BLaER1 treated with 17β-estradiol and CSF1 and Interleukin-3, amounts not matched to agents 10 nM and 100 nM (cell line): ENCODE measurements around the gene SIVA1.

ENCODE experiments used
- H3K27ac ChIP-seq, 11 experiments: shearing (Covaris generic); formaldehyde crosslinking; 2 replicates each; pipeline ENCODE4 v1.8.1; 2022
- H3K27me3 ChIP-seq, 11 experiments: shearing (Covaris generic); formaldehyde crosslinking; 2 replicates each; pipeline ENCODE4 v1.8.1; 2022
- H3K36me3 ChIP-seq, 11 experiments: shearing (Covaris generic); formaldehyde crosslinking; 2 replicates each; pipeline ENCODE4 v1.8.1; 2022
- H3K4me1 ChIP-seq, 10 experiments: shearing (Covaris generic); formaldehyde crosslinking; 2 replicates each; pipeline ENCODE4 v1.8.1; 2022
- H3K4me2 ChIP-seq, 11 experiments: shearing (Covaris generic); formaldehyde crosslinking; 2 replicates each; pipeline ENCODE4 v1.8.1; 2022
- H3K4me3 ChIP-seq, 10 experiments: shearing (Covaris generic); formaldehyde crosslinking; 2 replicates each; pipeline ENCODE4 v1.8.1; 2022
- H3K9ac ChIP-seq, 11 experiments: shearing (Covaris generic); formaldehyde crosslinking; 2 replicates each; pipeline ENCODE4 v1.8.1; 2022
- H3K9me3 ChIP-seq, 11 experiments: shearing (Covaris generic); formaldehyde crosslinking; replicated peaks in 1 of 11; 2 replicates each; pipeline ENCODE4 v1.8.1; 2022
- H4K20me1 ChIP-seq, 11 experiments: shearing (Covaris generic); formaldehyde crosslinking; 2 replicates each; pipeline ENCODE4 v1.8.1; 2022
- Cebpa-rat ChIP-seq, 11 experiments: shearing (Covaris generic); IDR thresholded peaks; 2 replicates each; pipeline ENCODE4 v1.8.1; 2022

Gene SIVA1

DNA sequence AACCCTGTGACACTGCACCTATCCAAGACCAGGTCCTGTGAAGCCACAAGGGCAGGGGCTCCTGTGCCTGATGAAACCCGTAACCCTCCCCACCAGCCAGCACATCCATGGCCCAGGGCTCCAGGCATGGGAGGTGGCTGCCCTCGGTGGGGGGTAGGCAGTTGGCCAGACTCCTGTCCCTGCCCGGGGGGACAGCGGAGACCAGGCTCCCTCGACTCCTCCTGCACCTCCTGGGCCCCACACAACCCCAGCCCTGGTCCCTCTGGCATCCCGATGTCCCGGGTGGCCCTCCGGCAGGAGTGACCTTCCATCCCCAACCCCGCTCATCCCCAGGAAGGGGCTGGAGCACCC lies 31.2 kb downstream of the SIVA1 start:
- peaks cover 38 to 70% (median 62%) of the 10 kb centered on the region in 10 experiments for H3K4me1 ChIP-seq
- H3K4me2 ChIP-seq: peak overlapping the region in 8 of 11 experiments; percentile 18 to 89 (median 42); a peak in 17 of 22 replicates
- peaks cover 58 to 100% (median 96%) of the 10 kb centered on the region in 11 experiments for H4K20me1 ChIP-seq
- H3K27ac ChIP-seq: peak overlapping the region in 6 of 11 experiments; percentile 10 to 63 (median 24); a peak in 6 of 22 replicates
- H3K4me3 ChIP-seq: no peak overlapping the region
- TF ChIP-seq Cebpa-rat (IDR thresholded peaks at IDR 0.05): no peak
- H3K9ac ChIP-seq: peak overlapping the region in 10 of 11 experiments; percentile 17 to 51 (median 39); a peak in 14 of 22 replicates
- no peaks in the 10 kb centered on the region for H3K9me3 ChIP-seq
- peaks cover 43 to 90% (median 65%) of the 10 kb centered on the region in 11 experiments for H3K36me3 ChIP-seq
- H3K27me3 ChIP-seq: no peaks in the 10 kb centered on the region

DNA sequence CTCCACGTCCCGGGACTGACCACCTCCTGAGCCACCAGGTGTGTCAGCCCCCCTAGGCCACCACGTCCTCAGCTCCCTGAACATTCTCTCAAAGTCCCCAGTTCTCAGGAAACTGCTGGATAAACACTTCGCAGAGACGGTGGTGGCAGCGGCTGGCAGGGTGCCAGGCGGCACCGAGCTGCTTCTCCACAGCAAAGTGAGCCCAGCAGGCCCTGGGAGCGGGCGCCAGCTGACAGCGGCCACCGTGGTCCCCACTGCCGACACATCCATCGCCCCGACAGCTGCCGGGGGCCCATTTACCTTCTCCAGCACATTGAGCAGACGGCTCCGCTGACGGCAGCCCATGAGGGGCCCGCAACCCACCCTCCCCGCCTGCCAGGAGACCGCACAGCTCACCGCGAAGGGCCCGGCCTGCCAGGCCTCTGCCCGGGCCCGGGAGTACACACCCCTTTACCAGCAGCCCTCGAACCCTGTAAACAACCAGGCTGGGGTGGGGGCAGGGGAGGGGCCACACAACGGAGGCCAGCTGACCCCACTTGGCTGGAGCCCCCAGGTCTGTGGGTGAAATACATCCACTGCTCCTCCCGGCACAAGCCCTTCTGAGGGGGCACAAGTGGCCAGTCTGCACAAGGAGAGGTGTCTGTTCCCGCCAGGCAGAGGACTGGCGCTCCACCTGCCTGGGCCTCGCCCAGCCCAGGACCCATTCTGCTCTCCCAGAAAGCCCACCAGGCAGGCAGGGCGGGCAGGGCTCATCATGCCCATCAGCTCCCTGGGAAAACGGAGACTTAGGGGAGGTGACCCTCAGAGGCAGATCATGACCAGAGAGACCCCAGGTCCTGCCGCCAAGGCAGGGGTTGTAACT lies 32.1 kb downstream of the SIVA1 start:
- H3K27me3 ChIP-seq: no peaks in the 10 kb centered on the region
- H3K9me3 ChIP-seq: no peaks in the 10 kb centered on the region
- H3K27ac ChIP-seq: peak overlapping the region in 8 of 11 experiments; percentile 40 to 84 (median 68); a peak in 15 of 22 replicates
- TF ChIP-seq Cebpa-rat (IDR thresholded peaks at IDR 0.05): no peak
- peaks cover 38 to 90% (median 65%) of the 10 kb centered on the region in 11 experiments; a peak in 21 of 22 replicates for H3K36me3 ChIP-seq
- peak overlapping the region in 9 of 11 experiments; percentile 24 to 72 (median 55); a peak in 14 of 22 replicates for H3K9ac ChIP-seq
- H4K20me1 ChIP-seq: peaks cover 55 to 100% (median 96%) of the 10 kb centered on the region in 11 experiments; a peak in 21 of 22 replicates
- H3K4me2 ChIP-seq: peak overlapping the region in 10 of 11 experiments; percentile 83 to 98 (median 95); a peak in 20 of 22 replicates
- H3K4me1 ChIP-seq: peaks cover 47 to 78% (median 66%) of the 10 kb centered on the region in 10 experiments
- no peak overlapping the region for H3K4me3 ChIP-seq

- no peaks in the 10 kb centered on the region for H3K27me3 ChIP-seq
- peak overlapping the region in 9 of 11 experiments; percentile 24 to 72 (median 55); a peak in 15 of 22 replicates for H3K9ac ChIP-seq
- peaks cover 37 to 90% (median 65%) of the 10 kb centered on the region in 11 experiments for H3K36me3 ChIP-seq
- H3K4me2 ChIP-seq: peak overlapping the region; percentile 83 to 99 (median 95)
- H3K4me1 ChIP-seq: peaks cover 53 to 82% (median 70%) of the 10 kb centered on the region in 10 experiments
- no peak overlapping the region for H3K4me3 ChIP-seq
- no peak for TF ChIP-seq Cebpa-rat (IDR thresholded peaks at IDR 0.05)
- H3K27ac ChIP-seq: peak overlapping the region in 9 of 11 experiments; percentile 40 to 84 (median 73); a peak in 16 of 22 replicates
- peaks cover 54 to 100% (median 96%) of the 10 kb centered on the region in 11 experiments; a peak in 21 of 22 replicates for H4K20me1 ChIP-seq
- H3K9me3 ChIP-seq: no peaks in the 10 kb centered on the region
Measured at GRCh38 chr14:104785708-104786080, 32.7 kb downstream of the SIVA1 start.

DNA sequence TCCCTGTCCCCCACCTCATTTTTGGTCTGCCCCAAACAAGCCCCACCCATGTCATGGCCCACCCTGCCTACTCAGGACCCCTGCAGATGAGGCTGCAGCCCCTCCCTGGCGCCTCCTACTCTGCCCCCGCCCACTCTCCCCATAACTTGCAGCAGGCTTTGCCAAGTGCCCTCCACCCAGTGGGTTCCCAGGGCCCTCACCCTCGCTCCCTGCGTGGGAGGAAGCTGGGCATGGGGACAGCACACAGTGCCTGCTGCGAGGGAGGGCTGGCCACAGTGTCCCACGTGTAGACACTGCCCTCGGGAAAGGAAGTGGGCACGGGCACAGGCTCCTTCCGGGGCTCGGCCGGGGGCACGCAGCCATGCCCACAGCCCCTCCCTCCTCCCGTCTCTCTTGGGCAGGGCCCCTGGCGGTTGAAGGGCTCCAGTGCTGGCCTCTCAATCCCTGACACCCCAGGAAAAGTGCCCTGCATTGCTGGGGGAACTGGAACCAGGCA lies 33.2 kb downstream of the SIVA1 start:
- Histone ChIP-seq H3K36me3 (peaks cover 39 to 90% (median 65%) of the 10 kb centered on the region in 11 experiments), H3K4me3 (peak overlapping the region in 1 of 10 experiments; percentile 32; a peak in 3 of 20 replicates), H4K20me1 (peaks cover 55 to 100% (median 96%) of the 10 kb centered on the region in 11 experiments; a peak in 21 of 22 replicates), H3K4me1 (peaks cover 58 to 87% (median 75%) of the 10 kb centered on the region in 10 experiments), H3K27ac (peak overlapping the region; percentile 48 to 89 (median 76); a peak in 20 of 22 replicates), H3K4me2 (peak overlapping the region; percentile 83 to 99 (median 95)), H3K27me3 (no peaks in the 10 kb centered on the region), H3K9me3 (no peaks in the 10 kb centered on the region), H3K9ac (peak overlapping the region; percentile 44 to 80 (median 69); a peak in 19 of 22 replicates)
- no peak for TF ChIP-seq Cebpa-rat (IDR thresholded peaks at IDR 0.05)

DNA sequence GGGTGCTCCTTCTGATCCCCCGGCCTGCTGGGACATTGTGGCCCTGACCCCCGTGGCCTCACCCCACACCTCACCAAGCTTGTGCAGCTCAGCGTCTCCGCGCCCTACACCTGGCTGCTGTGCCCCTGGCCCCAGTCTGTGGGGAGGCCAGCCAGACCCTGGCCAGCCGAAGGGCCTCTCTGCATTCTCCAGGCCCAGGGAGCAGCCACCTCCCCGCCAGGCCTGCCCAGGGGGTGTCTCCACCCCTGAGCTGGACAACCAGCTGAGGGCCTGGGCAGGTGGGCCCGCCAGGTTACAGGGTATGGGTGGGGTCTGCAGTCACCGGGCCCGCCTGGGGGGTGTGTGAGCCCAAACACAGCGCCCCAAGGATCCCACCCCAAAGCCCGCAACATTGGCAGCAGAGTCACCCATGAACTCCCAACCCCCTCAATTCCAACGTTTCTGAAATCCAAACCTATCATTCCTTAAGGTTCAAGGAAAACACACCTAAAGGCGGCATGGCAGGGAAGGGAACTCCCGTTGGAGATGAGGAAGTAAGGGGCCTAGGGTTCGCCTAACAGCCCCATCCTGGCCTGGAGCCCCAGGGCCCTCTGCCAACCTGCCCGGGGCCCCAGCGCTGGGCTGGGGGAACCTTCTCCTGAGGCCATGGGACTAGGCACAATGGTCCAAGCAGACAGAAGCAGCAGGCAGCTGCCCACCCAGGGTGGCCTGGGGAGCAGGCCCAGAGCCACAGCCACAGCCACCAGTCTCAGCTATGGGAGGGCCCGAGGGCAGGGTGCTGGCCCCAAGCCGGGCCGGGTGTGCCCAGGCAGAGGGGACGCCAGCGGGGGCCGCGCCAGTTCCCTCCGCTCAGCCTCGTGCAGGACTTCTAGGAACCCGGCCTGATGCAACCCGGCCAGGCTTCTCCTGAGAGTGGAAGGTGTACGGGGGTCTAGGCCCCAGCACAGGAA lies 34.1 kb downstream of the SIVA1 start:
- Histone ChIP-seq H3K27ac (peak overlapping the region; percentile 48 to 89 (median 76)), H3K27me3 (no peaks in the 10 kb centered on the region), H4K20me1 (peaks cover 56 to 100% (median 97%) of the 10 kb centered on the region in 11 experiments; a peak in 21 of 22 replicates), H3K9me3 (no peaks in the 10 kb centered on the region), H3K36me3 (peaks cover 40 to 91% (median 68%) of the 10 kb centered on the region in 11 experiments), H3K4me1 (peaks cover 66 to 91% (median 83%) of the 10 kb centered on the region in 10 experiments), H3K4me2 (peak overlapping the region; percentile 83 to 99 (median 95)), H3K4me3 (peak overlapping the region in 8 of 10 experiments; percentile 9 to 54 (median 27); a peak in 9 of 20 replicates), H3K9ac (peak overlapping the region; percentile 44 to 80 (median 69); a peak in 21 of 22 replicates)
- TF ChIP-seq Cebpa-rat (IDR thresholded peaks at IDR 0.05): no peak

GRCh38 chr14:104787736-104788135 lies 34.8 kb downstream of the SIVA1 start:
- H4K20me1 ChIP-seq: peaks cover 57 to 100% (median 98%) of the 10 kb centered on the region in 11 experiments

GRCh38 chr14:104788161-104788818 lies 35.3 kb downstream of the SIVA1 start:
- Histone ChIP-seq H3K27me3 (no peaks in the 10 kb centered on the region), H3K36me3 (peaks cover 40 to 93% (median 73%) of the 10 kb centered on the region in 11 experiments), H3K9ac (peak overlapping the region; percentile 44 to 80 (median 69); a peak in 21 of 22 replicates), H3K4me2 (peak overlapping the region; percentile 83 to 99 (median 95)), H3K4me1 (peaks cover 79 to 97% (median 90%) of the 10 kb centered on the region in 10 experiments), H3K9me3 (no peaks in the 10 kb centered on the region), H4K20me1 (peaks cover 58 to 100% (median 99%) of the 10 kb centered on the region in 11 experiments), H3K27ac (peak overlapping the region; percentile 48 to 89 (median 76); a peak in 21 of 22 replicates), H3K4me3 (peak overlapping the region in 1 of 10 experiments; percentile 35; a peak in 2 of 20 replicates)
- no peak for TF ChIP-seq Cebpa-rat (IDR thresholded peaks at IDR 0.05)

More at GRCh38 chr14:104787736-104788135, 34.8 kb downstream of the SIVA1 start:
- H3K4me1 ChIP-seq: peaks cover 74 to 95% (median 88%) of the 10 kb centered on the region in 10 experiments
- peak overlapping the region; percentile 44 to 80 (median 69); a peak in 21 of 22 replicates for H3K9ac ChIP-seq
- no peaks in the 10 kb centered on the region for H3K9me3 ChIP-seq
- H3K4me2 ChIP-seq: peak overlapping the region; percentile 83 to 99 (median 95)
- no peak for TF ChIP-seq Cebpa-rat (IDR thresholded peaks at IDR 0.05)
- peak overlapping the region in 3 of 10 experiments; percentile 9 to 28 (median 26); a peak in 2 of 20 replicates for H3K4me3 ChIP-seq
- peaks cover 42 to 92% (median 73%) of the 10 kb centered on the region in 11 experiments for H3K36me3 ChIP-seq
- no peaks in the 10 kb centered on the region for H3K27me3 ChIP-seq
- H3K27ac ChIP-seq: peak overlapping the region; percentile 48 to 89 (median 76)
